Esophagus squamous epithelium (tissue), 4 donors: ENCODE measurements around the gene TMEM200A.

ENCODE experiments used
- CTCF ChIP-seq, 6 experiments: fragments of 450-650 bp in 4 of 6; fragments of 200-600 bp in 2 of 6; sonication (generic) in 2 of 6; IDR thresholded peaks; one replicate each; pipeline ENCODE4 v1.5.1; 2016 to 2019; ENCODE audit warnings: antibody characterized with exemption in 6 of 6, mild to moderate bottlenecking in 4 of 6, moderate library complexity in 4 of 6
- POLR2A ChIP-seq, 4 donors: fragments of 450-650 bp; IDR thresholded peaks; one replicate each; pipeline ENCODE4 v1.6.1; 2017; ENCODE audit warnings: antibody characterized with exemption in 4 of 4, mild to moderate bottlenecking in 4 of 4, moderate library complexity in 3 of 4

- no peak for TF ChIP-seq CTCF (IDR thresholded peaks at IDR 0.05)
- no peak for TF ChIP-seq POLR2A (IDR thresholded peaks at IDR 0.05)
These were observed 45.7 kb downstream of the TMEM200A start for GRCh38 chr6:130411481-130411880.
